Measurements from ENCODE around the gene PLOD1. TPM values are rescaled to one million over a fixed set of nuclear protein-coding genes. Genes with fewer than 3 reads are reported as not detected.

The PLOD1 gene
- polyA plus RNA-seq, 1 donor (not counting 4 experiments of a cell fraction or from before 2014, with no cell fraction given): 63.6 TPM

GRCh38 chr1:11948822-11949458 is 14.4 kb downstream of the PLOD1 start:
- no peak for DNase-seq (ENCODE audit: low read depth, low spot score)
- Histone ChIP-seq H3K27ac (ENCODE audit: control insufficient read depth, insufficient read depth, low read length) (no peak overlapping the region), H3K27me3 (ENCODE audit: control insufficient read depth, extremely low read depth, insufficient read depth, low read length) (no peaks in the 10 kb centered on the region), H3K9me3 (ENCODE audit: control insufficient read depth, low read depth, low read length) (no peaks in the 10 kb centered on the region), H4K20me1 (ENCODE audit: control insufficient read depth, extremely low read depth, insufficient read depth, low read length) (no peaks in the 10 kb centered on the region), H2AFZ (ENCODE audit: control insufficient read depth, low read length) (no peak overlapping the region), H3K9ac (ENCODE audit: control insufficient read depth, extremely low read depth, insufficient read depth, low read length) (no peak overlapping the region), H3K4me3 (ENCODE audit: control insufficient read depth in 2 of 3, extremely low read depth in 1 of 3, insufficient read depth in 2 of 3, low read depth in 1 of 3, low read length in 3 of 3) (no peak overlapping the region), H3K36me3 (ENCODE audit: control insufficient read depth in 2 of 2, extremely low read depth in 1 of 2, insufficient read depth in 2 of 2, low read length in 2 of 2) (peaks cover 9 to 20% of the 10 kb centered on the region in 2 experiments), H3K79me2 (ENCODE audit: control insufficient read depth, insufficient read depth, low read length) (no peaks in the 10 kb centered on the region), H3K4me2 (ENCODE audit: control insufficient read depth, extremely low read depth, insufficient read depth, low read depth, low read length) (no peak overlapping the region), H3K9me1 (ENCODE audit: control insufficient read depth, extremely low read depth, insufficient read depth, low read length) (no peaks in the 10 kb centered on the region), H3K4me1 (ENCODE audit: control insufficient read depth, extremely low read depth, insufficient read depth, low read length) (no peaks in the 10 kb centered on the region)
- dilution Hi-C loops (cut with MboI; ENCODE audit: extremely low pct_ligation_motif_present, low sequenced_read_pairs): no loop called here
- TF ChIP-seq CTCF (optimal IDR thresholded peaks at IDR 0.05 in 1 of 3, IDR thresholded peaks at IDR 0.05 in 1 of 3, conservative IDR thresholded peaks at IDR 0.05 in 1 of 3; ENCODE audit: extremely low read depth in 1 of 3, insufficient read depth in 2 of 3, low read length in 3 of 3) (no peak), EZH2 (IDR thresholded peaks at IDR 0.05; ENCODE audit: low read length) (no peak)
- no peak for FAIRE-seq

DNA sequence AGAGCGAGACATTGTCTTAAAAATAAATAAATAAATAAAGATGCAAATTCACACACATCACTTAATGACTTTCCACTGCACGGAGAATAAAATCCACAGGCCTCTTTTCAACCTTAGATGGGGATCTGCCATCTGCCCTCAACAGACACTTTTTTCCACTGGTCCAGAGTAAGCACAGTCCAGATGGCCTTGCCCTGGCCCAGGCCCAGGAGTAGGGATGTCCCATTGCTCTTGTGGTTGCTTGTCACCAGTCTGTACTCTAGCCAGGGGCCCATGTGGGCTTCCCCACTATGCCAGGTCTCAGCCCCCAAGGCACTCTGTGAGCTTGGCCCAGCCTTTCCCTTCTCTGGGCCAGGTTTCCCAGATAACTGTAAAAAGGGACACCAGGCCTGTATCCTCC is 17.4 kb downstream of the PLOD1 start:
- H3K9me3 ChIP-seq (ENCODE audit: control insufficient read depth, low read depth, low read length): no peaks in the 10 kb centered on the region
- no peak for TF ChIP-seq EZH2 (IDR thresholded peaks at IDR 0.05; ENCODE audit: low read length)
- TF ChIP-seq CTCF (optimal IDR thresholded peaks at IDR 0.05 in 1 of 3, IDR thresholded peaks at IDR 0.05 in 1 of 3, conservative IDR thresholded peaks at IDR 0.05 in 1 of 3; ENCODE audit: extremely low read depth in 1 of 3, insufficient read depth in 2 of 3, low read length in 3 of 3): no peak
- H3K27ac ChIP-seq (ENCODE audit: control insufficient read depth, insufficient read depth, low read length): no peak overlapping the region
- H3K27me3 ChIP-seq (ENCODE audit: control insufficient read depth, extremely low read depth, insufficient read depth, low read length): no peaks in the 10 kb centered on the region
- H3K4me2 ChIP-seq (ENCODE audit: control insufficient read depth, extremely low read depth, insufficient read depth, low read depth, low read length): no peak overlapping the region
- H3K4me1 ChIP-seq (ENCODE audit: control insufficient read depth, extremely low read depth, insufficient read depth, low read length): no peaks in the 10 kb centered on the region
- no peak overlapping the region for H3K9ac ChIP-seq (ENCODE audit: control insufficient read depth, extremely low read depth, insufficient read depth, low read length)
- H3K9me1 ChIP-seq (ENCODE audit: control insufficient read depth, extremely low read depth, insufficient read depth, low read length): no peaks in the 10 kb centered on the region
- peaks cover 8 to 29% of the 10 kb centered on the region in 2 experiments for H3K36me3 ChIP-seq (ENCODE audit: control insufficient read depth in 2 of 2, extremely low read depth in 1 of 2, insufficient read depth in 2 of 2, low read length in 2 of 2)
- H3K79me2 ChIP-seq (ENCODE audit: control insufficient read depth, insufficient read depth, low read length): no peaks in the 10 kb centered on the region
- no peaks in the 10 kb centered on the region for H4K20me1 ChIP-seq (ENCODE audit: control insufficient read depth, extremely low read depth, insufficient read depth, low read length)
- no peak overlapping the region for H2AFZ ChIP-seq (ENCODE audit: control insufficient read depth, low read length)
- no peak overlapping the region for H3K4me3 ChIP-seq (ENCODE audit: control insufficient read depth in 2 of 3, extremely low read depth in 1 of 3, insufficient read depth in 2 of 3, low read depth in 1 of 3, low read length in 3 of 3)
- no peak for FAIRE-seq
- DNase-seq (ENCODE audit: low read depth, low spot score): no peak
- dilution Hi-C loops (cut with MboI; ENCODE audit: extremely low pct_ligation_motif_present, low sequenced_read_pairs): no loop called here
